Measurements from ENCODE around the gene TNIK.

DNA sequence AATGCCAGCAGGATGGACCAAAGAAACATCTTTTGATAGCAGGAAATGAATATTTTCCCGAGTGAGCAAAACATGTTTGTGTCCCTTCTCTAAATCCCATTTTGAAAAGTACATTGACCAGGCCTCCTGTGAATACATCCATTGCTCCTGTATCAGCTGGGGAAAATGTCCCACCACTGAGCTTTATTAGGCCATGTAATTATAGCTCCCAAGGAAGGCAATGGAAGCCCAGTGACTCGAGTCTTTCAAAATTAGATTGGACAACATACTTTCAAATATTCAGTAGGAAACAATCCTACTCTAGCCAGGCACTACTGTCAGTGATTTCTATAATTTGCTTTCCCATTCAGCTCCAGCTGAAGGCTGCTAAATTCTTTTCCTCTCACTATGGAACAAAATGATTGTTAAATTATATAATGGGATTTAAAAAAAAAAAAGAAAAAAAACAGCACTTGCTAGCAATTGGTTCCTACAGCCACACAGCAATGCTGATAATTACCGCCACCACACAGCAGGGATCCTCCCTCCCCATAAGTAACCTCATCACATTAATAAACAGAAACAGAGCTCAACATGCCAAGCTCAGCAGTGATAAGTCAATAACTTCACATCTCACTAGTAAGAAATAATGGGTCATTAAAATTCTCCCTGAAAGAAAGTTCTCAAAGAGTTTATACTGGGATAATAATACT, 261.3 kb downstream of the TNIK start:
- TF ChIP-seq, protein P1, sequence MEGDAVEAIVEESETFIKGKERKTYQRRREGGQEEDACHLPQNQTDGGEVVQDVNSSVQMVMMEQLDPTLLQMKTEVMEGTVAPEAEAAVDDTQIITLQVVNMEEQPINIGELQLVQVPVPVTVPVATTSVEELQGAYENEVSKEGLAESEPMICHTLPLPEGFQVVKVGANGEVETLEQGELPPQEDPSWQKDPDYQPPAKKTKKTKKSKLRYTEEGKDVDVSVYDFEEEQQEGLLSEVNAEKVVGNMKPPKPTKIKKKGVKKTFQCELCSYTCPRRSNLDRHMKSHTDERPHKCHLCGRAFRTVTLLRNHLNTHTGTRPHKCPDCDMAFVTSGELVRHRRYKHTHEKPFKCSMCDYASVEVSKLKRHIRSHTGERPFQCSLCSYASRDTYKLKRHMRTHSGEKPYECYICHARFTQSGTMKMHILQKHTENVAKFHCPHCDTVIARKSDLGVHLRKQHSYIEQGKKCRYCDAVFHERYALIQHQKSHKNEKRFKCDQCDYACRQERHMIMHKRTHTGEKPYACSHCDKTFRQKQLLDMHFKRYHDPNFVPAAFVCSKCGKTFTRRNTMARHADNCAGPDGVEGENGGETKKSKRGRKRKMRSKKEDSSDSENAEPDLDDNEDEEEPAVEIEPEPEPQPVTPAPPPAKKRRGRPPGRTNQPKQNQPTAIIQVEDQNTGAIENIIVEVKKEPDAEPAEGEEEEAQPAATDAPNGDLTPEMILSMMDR (IDR thresholded peaks at IDR 0.05) = no peak
- no peak for TF ChIP-seq EP300 (IDR thresholded peaks at IDR 0.05)
- no peak for TF ChIP-seq POLR2A (IDR thresholded peaks at IDR 0.05; ENCODE audit: low read depth)
- TF ChIP-seq POLR2AphosphoS5 (IDR thresholded peaks at IDR 0.05) = no peak

Measured in esophagus muscularis mucosa (tissue), 4 donors.